Mucosa of stomach (tissue), 1 donor: Measurements from ENCODE around the gene POTEE.
"Not testable (repeated sequence)": the region's sequence is repeated elsewhere in the genome, so short reads cannot be mapped to it uniquely, and the experiment has no call there.

Experiments
- H3K27me3 ChIP-seq: one replicate; pipeline ENCODE4 v1.7.0; 2013; ENCODE audit warnings: mild to moderate bottlenecking, low read length; ENCODE audit not compliant: control insufficient read depth, insufficient read depth
- H3K36me3 ChIP-seq: one replicate; pipeline ENCODE4 v1.7.0; 2013; ENCODE audit warnings: low read length; ENCODE audit not compliant: control insufficient read depth, insufficient read depth
- H3K4me1 ChIP-seq: one replicate; pipeline ENCODE4 v1.7.0; 2013; ENCODE audit warnings: mild to moderate bottlenecking, low read length; ENCODE audit not compliant: control insufficient read depth, insufficient read depth
- H3K4me3 ChIP-seq: one replicate; pipeline ENCODE4 v1.7.0; 2013; ENCODE audit warnings: low read length
- H3K9ac ChIP-seq: one replicate; pipeline ENCODE4 v1.7.0; 2013; ENCODE audit warnings: mild to moderate bottlenecking, low read length, moderate library complexity
- H3K9me3 ChIP-seq: one replicate; pipeline ENCODE4 v1.7.0; 2013; ENCODE audit warnings: mild to moderate bottlenecking, low read length, moderate library complexity; ENCODE audit not compliant: control insufficient read depth
- donor health status: Pancreatic carcinoma.

POTEE gene

GRCh38 chr2:131209030-131209772 is at the start of gene POTEE:
Gene POTEE (plus strand): TSS chr2:131209536. CDS start chr2:131218403, 8,867 bp downstream.
- not testable (repeated sequence) for H3K27me3 ChIP-seq, H3K4me1 ChIP-seq, H3K9ac ChIP-seq, H3K9me3 ChIP-seq, H3K4me3 ChIP-seq, H3K36me3 ChIP-seq

GRCh38 chr2:131165562-131165961 is 43.8 kb upstream of the POTEE start:
- not testable (repeated sequence) for H3K9ac ChIP-seq, H3K4me3 ChIP-seq, H3K36me3 ChIP-seq, H3K27me3 ChIP-seq, H3K4me1 ChIP-seq, H3K9me3 ChIP-seq

- Histone ChIP-seq H3K27me3 (no peaks in the 10 kb centered on the region), H3K9me3 (no peaks in the 10 kb centered on the region), H3K36me3 (no peaks in the 10 kb centered on the region), H3K9ac (no peak overlapping the region), H3K4me3 (no peak overlapping the region), H3K4me1 (no peaks in the 10 kb centered on the region)
Observed at GRCh38 chr2:131168538-131168937, 40.8 kb upstream of the POTEE start.

GRCh38 chr2:131178050-131178449 is 31.3 kb upstream of the POTEE start:
- not testable (repeated sequence) for H3K4me1 ChIP-seq, H3K9ac ChIP-seq, H3K27me3 ChIP-seq, H3K9me3 ChIP-seq, H3K36me3 ChIP-seq, H3K4me3 ChIP-seq

GRCh38 chr2:131178721-131179418 is 30.5 kb upstream of the POTEE start:
- not testable (repeated sequence) for H3K4me1 ChIP-seq, H3K36me3 ChIP-seq, H3K9ac ChIP-seq, H3K9me3 ChIP-seq, H3K27me3 ChIP-seq, H3K4me3 ChIP-seq

- H3K27me3 ChIP-seq, H3K9ac ChIP-seq, H3K4me1 ChIP-seq, H3K4me3 ChIP-seq, H3K36me3 ChIP-seq, H3K9me3 ChIP-seq: not testable (repeated sequence)
Observed at GRCh38 chr2:131181451-131181850, 27.9 kb upstream of the POTEE start.

- not testable (repeated sequence) for H3K9me3 ChIP-seq, H3K36me3 ChIP-seq, H3K27me3 ChIP-seq, H3K9ac ChIP-seq, H3K4me1 ChIP-seq, H3K4me3 ChIP-seq
Observed at GRCh38 chr2:131193421-131193820, 15.9 kb upstream of the POTEE start.

GRCh38 chr2:131196186-131196585 is 13.2 kb upstream of the POTEE start:
- H3K4me3 ChIP-seq, H3K4me1 ChIP-seq, H3K9ac ChIP-seq, H3K36me3 ChIP-seq, H3K9me3 ChIP-seq, H3K27me3 ChIP-seq: not testable (repeated sequence)

GRCh38 chr2:131201098-131201497 is 8.2 kb upstream of the POTEE start:
- no peak overlapping the region for H3K9ac ChIP-seq
- H3K4me3 ChIP-seq: no peak overlapping the region
- no peaks in the 10 kb centered on the region for H3K4me1 ChIP-seq
- no peaks in the 10 kb centered on the region for H3K27me3 ChIP-seq
- no peaks in the 10 kb centered on the region for H3K36me3 ChIP-seq
- H3K9me3 ChIP-seq: no peaks in the 10 kb centered on the region

- not testable (repeated sequence) for H3K4me1 ChIP-seq, H3K36me3 ChIP-seq, H3K9ac ChIP-seq, H3K27me3 ChIP-seq, H3K4me3 ChIP-seq, H3K9me3 ChIP-seq
Observed at GRCh38 chr2:131207839-131208238, 1.5 kb upstream of the POTEE start.

- H3K9me3 ChIP-seq, H3K4me1 ChIP-seq, H3K27me3 ChIP-seq, H3K36me3 ChIP-seq, H3K9ac ChIP-seq, H3K4me3 ChIP-seq: not testable (repeated sequence)
Observed at GRCh38 chr2:131209773-131210104, 403 bp downstream of the POTEE start.

- not testable (repeated sequence) for H3K36me3 ChIP-seq, H3K9me3 ChIP-seq, H3K9ac ChIP-seq, H3K4me3 ChIP-seq, H3K27me3 ChIP-seq, H3K4me1 ChIP-seq
Observed at GRCh38 chr2:131210434-131211211, 1.3 kb downstream of the POTEE start.
